NCI-H2227 treated with DMSO at 0.1 percent for 48 hours (cell line): ENCODE data around the gene SMAD3.
"Not testable (repeated sequence)": the region's sequence is repeated elsewhere in the genome, so short reads cannot be mapped to it uniquely, and the experiment has no call there.

ENCODE experiments used
- DNase-seq: peaks from one replicate; lab custom pipeline; 2025; lab: John Stamatoyannopoulos, UW

The SMAD3 gene

GRCh38 chr15:67063689-67064606 is 1.5 kb upstream of the SMAD3 start:
- no peak for DNase-seq

GRCh38 chr15:67064607-67065530 is 533 bp upstream of the SMAD3 start:
- no peak for DNase-seq

GRCh38 chr15:67066041-67066958 is 898 bp downstream of the SMAD3 start:
- DNase-seq: no peak

GRCh38 chr15:67066959-67067853 is 1.8 kb downstream of the SMAD3 start:
- no peak for DNase-seq

- DNase-seq: no peak
Measured at GRCh38 chr15:67067930-67068551, 2.6 kb downstream of the SMAD3 start.

GRCh38 chr15:67068710-67069400 is 3.5 kb downstream of the SMAD3 start:
- no peak for DNase-seq

- no peak for DNase-seq
Measured at GRCh38 chr15:67070150-67070549, 4.7 kb downstream of the SMAD3 start.

- no peak for DNase-seq
Measured at GRCh38 chr15:67070892-67071664, 5.7 kb downstream of the SMAD3 start.

- DNase-seq: no peak
Measured at GRCh38 chr15:67072442-67072841, 7.0 kb downstream of the SMAD3 start.

GRCh38 chr15:67072958-67073357 is 7.6 kb downstream of the SMAD3 start:
- DNase-seq: no peak

GRCh38 chr15:67074886-67075229 is 9.5 kb downstream of the SMAD3 start:
- no peak for DNase-seq

GRCh38 chr15:67075555-67076135 is 10.2 kb downstream of the SMAD3 start:
- DNase-seq: not testable (repeated sequence)

- DNase-seq: no peak
Measured at GRCh38 chr15:67076147-67076843, 10.9 kb downstream of the SMAD3 start.

- DNase-seq: no peak
Measured at GRCh38 chr15:67077641-67078215, 12.3 kb downstream of the SMAD3 start.

- DNase-seq: no peak
Measured at GRCh38 chr15:67079361-67079760, 14.0 kb downstream of the SMAD3 start.

GRCh38 chr15:67080118-67080899 is 14.9 kb downstream of the SMAD3 start:
- no peak for DNase-seq
